ENCODE measurements around the gene HOXA4.

HOXA4 gene

GRCh38 chr7:27151931-27152815 lies 21.6 kb upstream of the HOXA4 start, which contains the start of gene HOXA3:
TSS of gene HOXA3 (minus strand) at chr7:27152583. CDS start at chr7:27110640, 41,943 bp downstream.
- peak within 1 kb of the TSS; percentile 92 for H3K27ac ChIP-seq
- no peak for TF ChIP-seq CTCF (conservative IDR thresholded peaks at IDR 0.05; ENCODE audit: low read depth)
- POLR2A ChIA-PET (ENCODE audit: low non-redundant PET): no interaction called here
- CTCF ChIA-PET: interaction anchor here (0.6 to 3.4 kb wide), 4 partner anchors 9 to 801 kb away, joined by 3 to 45 read pairs (median 5); no protein-coding TSS in a partner anchor
- no peak for DNase-seq (ENCODE audit: low spot score)

GRCh38 chr7:27151341-27151930 lies 20.9 kb upstream of the HOXA4 start:
- no peak for DNase-seq (ENCODE audit: low spot score)
- no peak for TF ChIP-seq CTCF (conservative IDR thresholded peaks at IDR 0.05; ENCODE audit: low read depth)
- POLR2A ChIA-PET (ENCODE audit: low non-redundant PET): no interaction called here
- H3K27ac ChIP-seq: peak overlapping the region; percentile 92
- CTCF ChIA-PET: interaction anchor here (0.5 to 3.4 kb wide), 9 partner anchors 8 to 1118 kb away, joined by 3 to 45 read pairs (median 4); partner anchors contain the start of gene HOXA10

- peak overlapping the region; percentile 92 for H3K27ac ChIP-seq
- DNase-seq (ENCODE audit: low spot score): peak; percentile 83
- peak; percentile 99 for TF ChIP-seq CTCF (conservative IDR thresholded peaks at IDR 0.05; ENCODE audit: low read depth)
- ChIA-PET POLR2A (ENCODE audit: low non-redundant PET) (interaction anchor here (0.6 kb wide), 1 partner anchor 1271 kb away, joined by 3 read pairs; no protein-coding TSS in a partner anchor), CTCF (interaction anchor here (0.5 to 3.4 kb wide), 16 partner anchors 8 to 1117 kb away, joined by 3 to 45 read pairs (median 3); partner anchors contain the start of genes HOXA10 and SKAP2)
Measured at GRCh38 chr7:27150568-27151340, 20.2 kb upstream of the HOXA4 start.

- ChIA-PET POLR2A (ENCODE audit: low non-redundant PET) (interaction anchor here (0.6 kb wide), 3 partner anchors 480 to 1270 kb away, joined by 3 to 4 read pairs (median 4); no protein-coding TSS in a partner anchor), CTCF (interaction anchor here (0.6 to 3.4 kb wide), 13 partner anchors 8 to 781 kb away, joined by 3 to 45 read pairs (median 4); partner anchors contain the start of genes HOXA10 and SKAP2)
- no peak for DNase-seq (ENCODE audit: low spot score)
- H3K27ac ChIP-seq: peak overlapping the region; percentile 92
- no peak for TF ChIP-seq CTCF (conservative IDR thresholded peaks at IDR 0.05; ENCODE audit: low read depth)
Measured at GRCh38 chr7:27149842-27150567, 19.4 kb upstream of the HOXA4 start.

- H3K27ac ChIP-seq: peak overlapping the region; percentile 84
- no peak for DNase-seq (ENCODE audit: low spot score)
- POLR2A ChIA-PET (ENCODE audit: low non-redundant PET): interaction anchor here (0.6 to 0.8 kb wide), 3 partner anchors 13 to 1091 kb away, joined by 4 read pairs; no protein-coding TSS in a partner anchor
- no peak for TF ChIP-seq CTCF (conservative IDR thresholded peaks at IDR 0.05; ENCODE audit: low read depth)
- CTCF ChIA-PET: interaction anchor here (0.8 to 3.4 kb wide), 5 partner anchors 12 to 23 kb away, joined by 3 to 45 read pairs (median 4); partner anchors contain the start of gene HOXA9
Measured at GRCh38 chr7:27148756-27149641, 18.4 kb upstream of the HOXA4 start.
